Measurements from ENCODE around the gene ZBTB20.

GRCh38 chr3:114484919-114485318 lies 662.2 kb downstream of the ZBTB20 start:
- TF ChIP-seq CTCF (IDR thresholded peaks at IDR 0.05) (no peak), POLR2AphosphoS5 (IDR thresholded peaks at IDR 0.05) (no peak)

All from stomach (tissue), 4 donors.